HCT116 (cell line): ENCODE results near the gene ACSL5. TPM values are rescaled to one million over a fixed set of nuclear protein-coding genes. Genes with fewer than 3 reads are reported as not detected.

ENCODE experiments used
- ATAC-seq: fragments of 200-7000 bp; cut with Tn5 transposase; 2 replicates; pipeline ENCODE4 v1.9.1; 2020; ENCODE audit warnings: mild to moderate bottlenecking, moderate library complexity
- BruUV-seq: library from RNA; stranded (reverse); fragments of 400-500 nt; replicated peaks from 2 replicates; lab custom pipeline; 2021; lab: Mats Ljungman, UMichigan
- CTCF ChIA-PET: fragments of 300-600 bp; sonication (Branson Sonifier 250); formaldehyde crosslinking; loops from one replicate; lab custom pipeline; 2021; ENCODE audit warnings: antibody characterized with exemption; lab: Charles Lee
- POLR2A ChIA-PET: fragments of 300-600, 350-600 bp; sonication (Branson Sonifier 250); formaldehyde crosslinking; loops from one replicate; lab custom pipeline; 2021; ENCODE audit warnings: antibody characterized with exemption; lab: Charles Lee
- RAD21 ChIA-PET, 2 experiments: fragments of 300-600 bp; sonication (Branson Sonifier 250); formaldehyde crosslinking; loops; one replicate each; lab custom pipeline; 2023; ENCODE audit warnings: low total read pairs in 2 of 2; ENCODE audit not compliant: uncharacterized antibody in 2 of 2, unreplicated experiment in 2 of 2, low non-redundant PET in 1 of 2; lab: Charles Lee
- DNase-seq: peaks from one replicate; pipeline ENCODE4 v3.0.0-alpha.2; 2010; ENCODE audit warnings: low read depth, low spot score
- H2AFZ ChIP-seq: fragments of 200-600 bp; shearing (Covaris generic), sonication (generic); 2 replicates; pipeline ENCODE4 v1.6.1; 2017; ENCODE audit warnings: low read depth, mixed run types, mixed read lengths, antibody characterized with exemption, low read length; ENCODE audit not compliant: poor library complexity, severe bottlenecking
- H3K27ac ChIP-seq: 2 replicates; pipeline ENCODE4 v1.5.1; 2012; ENCODE audit warnings: low read depth, low read length
- H3K27me3 ChIP-seq: fragments of 200-600 bp; sonication (generic); 2 replicates; pipeline ENCODE4 v1.6.1; 2016; ENCODE audit warnings: mixed run types, low read length, mixed read lengths; ENCODE audit not compliant: insufficient read depth
- H3K36me3 ChIP-seq, 2 experiments: fragments of 200-500 bp in 1 of 2; fragments of 200-600 bp in 1 of 2; sonication (Bioruptor generic) in 1 of 2; sonication (generic) in 1 of 2; 2 replicates each; pipeline versions ENCODE4 v1.5.1 to v1.6.1; 2014 to 2016; ENCODE audit warnings: low read length in 2 of 2, inconsistent platforms in 1 of 2, mixed read lengths in 1 of 2, mixed run types in 1 of 2; ENCODE audit not compliant: insufficient read depth in 2 of 2, control insufficient read depth in 1 of 2
- H3K4me1 ChIP-seq, 2 experiments: fragments of 200-600 bp in 1 of 2; sonication (generic) in 1 of 2; 2 replicates each; pipeline versions ENCODE4 v1.5.1 to v1.6.1; 2012 to 2017; ENCODE audit warnings: low read length in 2 of 2, inconsistent platforms in 1 of 2, mild to moderate bottlenecking in 1 of 2, mixed read lengths in 1 of 2, mixed run types in 1 of 2, moderate library complexity in 1 of 2; ENCODE audit not compliant: insufficient read depth in 2 of 2, control insufficient read depth in 1 of 2
- H3K4me2 ChIP-seq: fragments of 200-600 bp; sonication (generic); 2 replicates; pipeline ENCODE4 v1.6.1; 2017; ENCODE audit warnings: mixed run types, low read length, mixed read lengths
- H3K4me3 ChIP-seq, 2 experiments: fragments of 200-600 bp in 1 of 2; sonication (generic) in 1 of 2; replicated peaks in 1 of 2; 2 replicates each; pipeline ENCODE4 v1.5.1; 2011 to 2016; ENCODE audit warnings: low read length in 2 of 2, control low read depth in 1 of 2, low read depth in 1 of 2, mild to moderate bottlenecking in 1 of 2, mixed read lengths in 1 of 2, mixed run types in 1 of 2
- H3K79me2 ChIP-seq: fragments of 200-600 bp; sonication (generic); 2 replicates; pipeline ENCODE4 v1.6.1; 2017; ENCODE audit warnings: mild to moderate bottlenecking, mixed run types, low read length, moderate library complexity, mixed read lengths; ENCODE audit not compliant: insufficient read depth
- H3K9ac ChIP-seq: fragments of 200-600 bp; sonication (generic); 2 replicates; pipeline ENCODE4 v1.6.1; 2016; ENCODE audit warnings: low read length, mixed read lengths
- H3K9me2 ChIP-seq: fragments of 200-600 bp; sonication (generic), shearing (Covaris generic); 2 replicates; pipeline ENCODE4 v1.6.1; 2017; ENCODE audit warnings: mixed run types, mild to moderate bottlenecking, moderate library complexity; ENCODE audit not compliant: insufficient read depth
- H3K9me3 ChIP-seq, 2 experiments: fragments of 200-500 bp in 1 of 2; fragments of 200-600 bp in 1 of 2; sonication (Bioruptor generic) in 1 of 2; sonication (generic) in 1 of 2; 2 replicates each; pipeline ENCODE4 v1.6.1; 2014 to 2017; ENCODE audit warnings: low read length in 2 of 2, mixed read lengths in 2 of 2, inconsistent platforms in 1 of 2, low read depth in 1 of 2, mild to moderate bottlenecking in 1 of 2, mixed run types in 1 of 2, moderate library complexity in 1 of 2; ENCODE audit not compliant: control insufficient read depth in 1 of 2, insufficient read depth in 1 of 2
- H4K20me1 ChIP-seq: fragments of 200-600 bp; sonication (generic), shearing (Covaris generic); 2 replicates; pipeline ENCODE4 v1.6.1; 2017; ENCODE audit warnings: mixed run types, mild to moderate bottlenecking, moderate library complexity; ENCODE audit not compliant: insufficient read depth
- CBX3 ChIP-seq: IDR thresholded peaks from 2 replicates; pipeline ENCODE4 v1.6.1; 2012; ENCODE audit warnings: low read depth
- CEBPB ChIP-seq: IDR thresholded peaks from 2 replicates; pipeline ENCODE4 v1.6.1; 2012; ENCODE audit warnings: low read depth
- EGR1 ChIP-seq: IDR thresholded peaks from 2 replicates; pipeline ENCODE4 v1.6.1; 2012; ENCODE audit warnings: low read depth
- FOSL1 ChIP-seq: IDR thresholded peaks from 2 replicates; pipeline ENCODE4 v1.6.1; 2012; ENCODE audit warnings: low read depth
- JUND ChIP-seq: IDR thresholded peaks from 2 replicates; pipeline ENCODE4 v1.6.1; 2012
- POLR2AphosphoS5 ChIP-seq: IDR thresholded peaks from 2 replicates; pipeline ENCODE4 v1.6.1; 2011; ENCODE audit warnings: mild to moderate bottlenecking, low read depth, low read length, moderate library complexity
- RAD21 ChIP-seq: IDR thresholded peaks from 2 replicates; pipeline ENCODE4 v1.6.1; 2012; ENCODE audit warnings: low read depth, mild to moderate bottlenecking
- SIN3A ChIP-seq: IDR thresholded peaks from 2 replicates; pipeline ENCODE4 v1.6.1; 2012; ENCODE audit warnings: low read depth
- SRF ChIP-seq: IDR thresholded peaks from 2 replicates; pipeline ENCODE4 v1.6.1; 2012; ENCODE audit warnings: low read depth
- TCF7L2 ChIP-seq: IDR thresholded peaks from 2 replicates; pipeline ENCODE4 v1.7.0; 2011; ENCODE audit warnings: borderline replicate concordance, inconsistent platforms; ENCODE audit not compliant: insufficient read depth, insufficient read length; ENCODE audit errors: extremely low read depth
- intact Hi-C: fragments of 100-400 bp; cut with micrococcal nuclease; formaldehyde crosslinking; loops from 2 replicates; pipeline ENCODE4 v1.10.0; 2022
- total RNA-seq: library from RNA; stranded (reverse); gene quantifications from one replicate; pipeline ENCODE4 v1.2.1, GENCODE V29; 2021; ENCODE audit not compliant: unreplicated experiment
- TF ChIP-seq, protein P1 (sequence below), 3 experiments: fragments of 200-600 bp in 1 of 3; sonication (generic) in 1 of 3; IDR thresholded peaks in 2 of 3; conservative IDR thresholded peaks in 1 of 3; 2 replicates each; pipeline ENCODE4 v1.5.1; 2012 to 2017; ENCODE audit warnings: low read depth in 2 of 3, low read length in 2 of 3, antibody characterized with exemption in 1 of 3, borderline replicate concordance in 1 of 3, control low read depth in 1 of 3, mild to moderate bottlenecking in 1 of 3, mixed read lengths in 1 of 3, mixed run types in 1 of 3, moderate library complexity in 1 of 3; ENCODE audit not compliant: insufficient read depth in 1 of 3
- TF ChIP-seq, protein P2 (sequence below): IDR thresholded peaks from 2 replicates; pipeline ENCODE4 v1.6.1; 2011; ENCODE audit warnings: mild to moderate bottlenecking, low read length, moderate library complexity; ENCODE audit not compliant: insufficient replicate concordance; ENCODE audit errors: extremely low read depth
- TF ChIP-seq, protein P3 (sequence below): IDR thresholded peaks from 2 replicates; pipeline ENCODE4 v1.6.1; 2012
- TF ChIP-seq, protein P4 (sequence below): IDR thresholded peaks from 2 replicates; pipeline ENCODE4 v1.6.1; 2012; ENCODE audit warnings: low read depth

The ACSL5 gene
- total RNA-seq, 1 experiment from 2014 or later = 195 TPM

DNA sequence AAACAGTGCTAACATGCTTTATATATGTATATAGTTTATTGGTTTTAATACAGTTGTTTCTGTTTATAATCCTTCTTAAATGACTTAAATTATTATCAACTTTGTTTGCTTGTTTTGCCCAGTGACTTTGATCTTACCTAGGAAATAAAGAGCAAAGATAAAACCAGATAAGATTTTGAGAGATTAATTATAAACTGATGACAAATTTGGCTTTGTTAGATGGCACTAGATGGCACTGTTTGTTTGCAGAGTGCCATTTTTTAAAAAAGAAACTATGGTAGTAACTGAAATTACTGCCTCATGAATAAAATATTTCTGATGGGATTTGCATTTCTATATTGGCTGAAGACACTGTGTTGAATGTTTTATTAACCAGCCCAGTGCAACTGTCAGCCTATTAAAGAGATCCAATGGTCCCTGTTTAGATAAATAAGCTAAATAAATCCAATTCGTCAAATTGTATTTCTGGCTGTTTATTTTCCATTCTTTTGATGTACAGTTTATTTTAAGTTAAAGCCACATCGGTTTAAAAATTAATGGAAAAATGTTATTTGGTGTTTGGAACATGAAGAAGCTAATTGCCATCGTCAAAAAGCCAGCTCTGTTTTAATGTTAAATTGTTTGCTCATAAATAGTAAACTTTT is 101.8 kb downstream of the ACSL5 start:
- Histone ChIP-seq H3K27ac (peak overlapping the region; percentile 59), H3K4me2 (peak overlapping the region; percentile 47), H3K4me1 (peaks cover 53 to 71% of the 10 kb centered on the region in 2 experiments), H2AFZ (no peak overlapping the region), H4K20me1 (no peaks in the 10 kb centered on the region)
- no TSS peak for BruUV-seq
- no peak for DNase-seq
- TF ChIP-seq TCF7L2 (no peak), SRF (0 out of 2 replicates have a peak, but pooled peaks have one; percentile 16), FOSL1 (0 out of 2 replicates have a peak, but pooled peaks have one; percentile 29), RAD21 (peak; percentile 99), POLR2AphosphoS5 (no peak), CEBPB (no peak; the same call in 1 of the 2 replicates), EGR1 (0 out of 2 replicates have a peak, but pooled peaks have one; percentile 17), JUND (no peak), SIN3A (no peak; the same call in 1 of the 2 replicates), CBX3 (no peak)
- TF ChIP-seq, protein P1, sequence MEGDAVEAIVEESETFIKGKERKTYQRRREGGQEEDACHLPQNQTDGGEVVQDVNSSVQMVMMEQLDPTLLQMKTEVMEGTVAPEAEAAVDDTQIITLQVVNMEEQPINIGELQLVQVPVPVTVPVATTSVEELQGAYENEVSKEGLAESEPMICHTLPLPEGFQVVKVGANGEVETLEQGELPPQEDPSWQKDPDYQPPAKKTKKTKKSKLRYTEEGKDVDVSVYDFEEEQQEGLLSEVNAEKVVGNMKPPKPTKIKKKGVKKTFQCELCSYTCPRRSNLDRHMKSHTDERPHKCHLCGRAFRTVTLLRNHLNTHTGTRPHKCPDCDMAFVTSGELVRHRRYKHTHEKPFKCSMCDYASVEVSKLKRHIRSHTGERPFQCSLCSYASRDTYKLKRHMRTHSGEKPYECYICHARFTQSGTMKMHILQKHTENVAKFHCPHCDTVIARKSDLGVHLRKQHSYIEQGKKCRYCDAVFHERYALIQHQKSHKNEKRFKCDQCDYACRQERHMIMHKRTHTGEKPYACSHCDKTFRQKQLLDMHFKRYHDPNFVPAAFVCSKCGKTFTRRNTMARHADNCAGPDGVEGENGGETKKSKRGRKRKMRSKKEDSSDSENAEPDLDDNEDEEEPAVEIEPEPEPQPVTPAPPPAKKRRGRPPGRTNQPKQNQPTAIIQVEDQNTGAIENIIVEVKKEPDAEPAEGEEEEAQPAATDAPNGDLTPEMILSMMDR (IDR thresholded peaks at IDR 0.05 in 2 of 3, conservative IDR thresholded peaks at IDR 0.05 in 1 of 3; ENCODE audit: borderline replicate concordance in 1 of 3, insufficient read depth in 1 of 3, low read depth in 2 of 3, low read length in 2 of 3) = peak; percentile 67 to 95 (median 85)
- TF ChIP-seq, protein P2, sequence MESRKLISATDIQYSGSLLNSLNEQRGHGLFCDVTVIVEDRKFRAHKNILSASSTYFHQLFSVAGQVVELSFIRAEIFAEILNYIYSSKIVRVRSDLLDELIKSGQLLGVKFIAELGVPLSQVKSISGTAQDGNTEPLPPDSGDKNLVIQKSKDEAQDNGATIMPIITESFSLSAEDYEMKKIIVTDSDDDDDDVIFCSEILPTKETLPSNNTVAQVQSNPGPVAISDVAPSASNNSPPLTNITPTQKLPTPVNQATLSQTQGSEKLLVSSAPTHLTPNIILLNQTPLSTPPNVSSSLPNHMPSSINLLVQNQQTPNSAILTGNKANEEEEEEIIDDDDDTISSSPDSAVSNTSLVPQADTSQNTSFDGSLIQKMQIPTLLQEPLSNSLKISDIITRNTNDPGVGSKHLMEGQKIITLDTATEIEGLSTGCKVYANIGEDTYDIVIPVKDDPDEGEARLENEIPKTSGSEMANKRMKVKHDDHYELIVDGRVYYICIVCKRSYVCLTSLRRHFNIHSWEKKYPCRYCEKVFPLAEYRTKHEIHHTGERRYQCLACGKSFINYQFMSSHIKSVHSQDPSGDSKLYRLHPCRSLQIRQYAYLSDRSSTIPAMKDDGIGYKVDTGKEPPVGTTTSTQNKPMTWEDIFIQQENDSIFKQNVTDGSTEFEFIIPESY = no peak
- TF ChIP-seq, protein P3, sequence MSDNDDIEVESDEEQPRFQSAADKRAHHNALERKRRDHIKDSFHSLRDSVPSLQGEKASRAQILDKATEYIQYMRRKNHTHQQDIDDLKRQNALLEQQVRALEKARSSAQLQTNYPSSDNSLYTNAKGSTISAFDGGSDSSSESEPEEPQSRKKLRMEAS = no peak
- TF ChIP-seq, protein P4, sequence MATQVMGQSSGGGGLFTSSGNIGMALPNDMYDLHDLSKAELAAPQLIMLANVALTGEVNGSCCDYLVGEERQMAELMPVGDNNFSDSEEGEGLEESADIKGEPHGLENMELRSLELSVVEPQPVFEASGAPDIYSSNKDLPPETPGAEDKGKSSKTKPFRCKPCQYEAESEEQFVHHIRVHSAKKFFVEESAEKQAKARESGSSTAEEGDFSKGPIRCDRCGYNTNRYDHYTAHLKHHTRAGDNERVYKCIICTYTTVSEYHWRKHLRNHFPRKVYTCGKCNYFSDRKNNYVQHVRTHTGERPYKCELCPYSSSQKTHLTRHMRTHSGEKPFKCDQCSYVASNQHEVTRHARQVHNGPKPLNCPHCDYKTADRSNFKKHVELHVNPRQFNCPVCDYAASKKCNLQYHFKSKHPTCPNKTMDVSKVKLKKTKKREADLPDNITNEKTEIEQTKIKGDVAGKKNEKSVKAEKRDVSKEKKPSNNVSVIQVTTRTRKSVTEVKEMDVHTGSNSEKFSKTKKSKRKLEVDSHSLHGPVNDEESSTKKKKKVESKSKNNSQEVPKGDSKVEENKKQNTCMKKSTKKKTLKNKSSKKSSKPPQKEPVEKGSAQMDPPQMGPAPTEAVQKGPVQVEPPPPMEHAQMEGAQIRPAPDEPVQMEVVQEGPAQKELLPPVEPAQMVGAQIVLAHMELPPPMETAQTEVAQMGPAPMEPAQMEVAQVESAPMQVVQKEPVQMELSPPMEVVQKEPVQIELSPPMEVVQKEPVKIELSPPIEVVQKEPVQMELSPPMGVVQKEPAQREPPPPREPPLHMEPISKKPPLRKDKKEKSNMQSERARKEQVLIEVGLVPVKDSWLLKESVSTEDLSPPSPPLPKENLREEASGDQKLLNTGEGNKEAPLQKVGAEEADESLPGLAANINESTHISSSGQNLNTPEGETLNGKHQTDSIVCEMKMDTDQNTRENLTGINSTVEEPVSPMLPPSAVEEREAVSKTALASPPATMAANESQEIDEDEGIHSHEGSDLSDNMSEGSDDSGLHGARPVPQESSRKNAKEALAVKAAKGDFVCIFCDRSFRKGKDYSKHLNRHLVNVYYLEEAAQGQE = no peak
- TF ChIP-seq, all 23 proteins: peak for 5
- H3K9me3 ChIP-seq = no peaks in the 10 kb centered on the region
- H3K36me3 ChIP-seq = peaks cover 0 to 4% of the 10 kb centered on the region in 2 experiments; a peak in 1 of 4 replicates
- ChIA-PET RAD21 (interaction anchor here (0.5 to 1.5 kb wide), 3 partner anchors 261 to 1046 kb away, joined by 3 read pairs; no protein-coding TSS in a partner anchor), POLR2A (no interaction called here), CTCF (interaction anchor here (1.0 to 6.5 kb wide), 9 partner anchors 13 to 1088 kb away, joined by 3 to 57 read pairs (median 5); no protein-coding TSS in a partner anchor)
- H3K9ac ChIP-seq = peak overlapping the region; percentile 26
- H3K4me3 ChIP-seq = no peak overlapping the region
- H3K9me2 ChIP-seq = no peaks in the 10 kb centered on the region
- intact Hi-C loops = loop anchor here (1.0 to 10.0 kb wide), 7 partner anchors 269 to 1087 kb away; no protein-coding TSS in a partner anchor
- H3K79me2 ChIP-seq = peaks cover 82% of the 10 kb centered on the region
- no peaks in the 10 kb centered on the region for H3K27me3 ChIP-seq
- ATAC-seq = 0 out of 2 replicates have a peak, but pooled peaks have one; percentile 14
